ENCODE measurements around the gene SUSD4. TPM values are rescaled to one million over a fixed set of nuclear protein-coding genes. Genes with fewer than 3 reads are reported as not detected.

The SUSD4 gene
- total and polyA plus RNA-seq, 9 of the 15 experiments (the other 6 are each of a cell fraction or from before 2014, with no cell fraction given) = 0.06 to 1.7 (median 0.09) TPM; not detected in 4

- ATAC-seq = no peak
- no peak for FAIRE-seq
These were observed 16.4 kb downstream of the SUSD4 start for GRCh38 chr1:223347583-223347982.

More at GRCh38 chr1:223347583-223347982, 16.4 kb downstream of the SUSD4 start:
- Histone ChIP-seq H4K20me1 (replicated peaks; ENCODE audit: control insufficient read depth, insufficient read depth, low read length) (no peaks in the 10 kb centered on the region), H3K9me1 (ENCODE audit: control insufficient read depth, insufficient read depth, low read length) (no peaks in the 10 kb centered on the region), H2AFZ (ENCODE audit: low read depth, low read length) (no peak overlapping the region), H3K9me3 (replicated peaks; ENCODE audit: control insufficient read depth, insufficient read depth, low read depth, low read length) (no peaks in the 10 kb centered on the region), H3K4me1 (replicated peaks in 1 of 2; ENCODE audit: control insufficient read depth in 2 of 2, insufficient read depth in 2 of 2, low read length in 2 of 2) (no peaks in the 10 kb centered on the region), H3K4me2 (ENCODE audit: insufficient read depth, low read length) (no peak overlapping the region), H3K4me3 (no peak overlapping the region), H3K27ac (ENCODE audit: extremely low read depth, low read depth, low read length) (no peak overlapping the region), H3K9ac (ENCODE audit: insufficient read depth in 1 of 2, low read depth in 2 of 2, low read length in 2 of 2) (no peak overlapping the region), H3K27me3 (ENCODE audit: control insufficient read depth in 2 of 2, insufficient read depth in 2 of 2, low read length in 2 of 2) (peaks cover 5 to 45% of the 10 kb centered on the region in 2 experiments; a peak in 3 of 5 replicates), H3K79me2 (ENCODE audit: control insufficient read depth, insufficient read depth, low read length) (no peaks in the 10 kb centered on the region), H3K36me3 (ENCODE audit: control insufficient read depth, insufficient read depth, low read length) (no peaks in the 10 kb centered on the region)
- intact Hi-C loops (cut with micrococcal nuclease) (loop anchor here (10.0 kb wide), 1 partner anchor 213 kb away; no protein-coding TSS in a partner anchor), in situ Hi-C loops (cut with MboI) (no loop called here)
- ChIA-PET POLR2A (interaction anchor here (1.6 kb wide), 1 partner anchor 18 kb away, joined by 4 read pairs; no protein-coding TSS in a partner anchor), CTCF (ENCODE audit: low intra/inter-chr PET ratio) (no interaction called here)
- DNase-seq (ENCODE audit: extremely low read depth in 1 of 4, low spot score in 3 of 4) = no peak
- TF ChIP-seq RNF219 (CRISPR knock-in tag; IDR thresholded peaks at IDR 0.05) = no peak
- TF ChIP-seq ZNF75A (CRISPR knock-in tag; IDR thresholded peaks at IDR 0.05) = no peak
- no peak for TF ChIP-seq ZNF197 (CRISPR knock-in tag; IDR thresholded peaks at IDR 0.05; ENCODE audit: low read depth)
- TF ChIP-seq HMGXB4 (CRISPR knock-in tag; IDR thresholded peaks at IDR 0.05) = no peak
- TF ChIP-seq HNRNPH1 (optimal IDR thresholded peaks at IDR 0.05; ENCODE audit: low read depth, low read length) = no peak
- TF ChIP-seq ZNF146 (CRISPR knock-in tag; IDR thresholded peaks at IDR 0.05; ENCODE audit: unreplicated experiment) = no peak
- no peak for TF ChIP-seq HSF4 (CRISPR knock-in tag; IDR thresholded peaks at IDR 0.05; ENCODE audit: borderline replicate concordance)
- no peak for TF ChIP-seq ZNF77 (CRISPR knock-in tag; IDR thresholded peaks at IDR 0.05)
- TF ChIP-seq CBFB (CRISPR knock-in tag; IDR thresholded peaks at IDR 0.05) = no peak
- TF ChIP-seq ETS2 (tag; IDR thresholded peaks at IDR 0.05; ENCODE audit: borderline replicate concordance, poor library complexity, severe bottlenecking) = no peak
- no peak for TF ChIP-seq ZNF655 (CRISPR knock-in tag; IDR thresholded peaks at IDR 0.05)
- TF ChIP-seq CBX2 (IDR thresholded peaks at IDR 0.05; ENCODE audit: insufficient read depth, low read length, poor library complexity, severe bottlenecking) = no peak
- no peak for TF ChIP-seq E2F3 (CRISPR knock-in tag; IDR thresholded peaks at IDR 0.05)
- no peak for TF ChIP-seq STAG1 (CRISPR knock-in tag; IDR thresholded peaks at IDR 0.05; ENCODE audit: borderline replicate concordance)
- no TSS peak for BruUV-seq (replicated peaks)
- 2% methylated on average over 4 of the region's 4 CpGs for WGBS (ENCODE audit: insufficient coverage, low coverage, missing lambda C conversion rate)

Data from K562 (cell line).